ENCODE results near the gene LRIG3. TPM values are rescaled to one million over a fixed set of nuclear protein-coding genes. Genes with fewer than 3 reads are reported as not detected.

Gene LRIG3
- total and polyA plus RNA-seq, 7 donors = 2.8 to 186 (median 58.1) TPM

DNA sequence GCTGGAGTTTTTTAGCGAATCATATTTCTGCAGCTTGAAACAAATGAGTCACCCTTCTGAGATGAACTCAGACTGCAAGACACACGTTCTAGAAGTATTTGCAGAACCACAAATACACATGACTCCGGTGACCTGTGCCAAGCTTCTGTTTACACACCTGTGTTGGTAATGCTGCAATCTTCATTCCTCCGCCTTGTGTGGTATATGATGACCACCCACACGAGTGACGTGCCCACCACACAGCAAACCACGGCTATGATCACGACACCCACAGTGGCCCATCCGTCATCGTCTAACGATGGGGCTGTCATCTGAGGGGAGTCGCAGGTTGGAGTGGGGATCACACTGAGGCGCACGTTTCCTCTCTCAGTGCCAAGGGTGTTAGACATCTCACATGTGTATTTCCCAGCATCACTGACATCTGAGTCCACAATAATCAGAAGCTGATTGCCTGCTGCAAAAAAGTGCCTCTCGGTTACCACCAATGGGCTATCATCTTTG is 43.0 kb downstream of the LRIG3 start:
- peaks cover 54 to 100% (median 63%) of the 10 kb centered on the region in 4 donors for H3K36me3 ChIP-seq

GRCh38 chr12:58873496-58873895 is 46.8 kb downstream of the LRIG3 start:
- TF ChIP-seq, protein P1, sequence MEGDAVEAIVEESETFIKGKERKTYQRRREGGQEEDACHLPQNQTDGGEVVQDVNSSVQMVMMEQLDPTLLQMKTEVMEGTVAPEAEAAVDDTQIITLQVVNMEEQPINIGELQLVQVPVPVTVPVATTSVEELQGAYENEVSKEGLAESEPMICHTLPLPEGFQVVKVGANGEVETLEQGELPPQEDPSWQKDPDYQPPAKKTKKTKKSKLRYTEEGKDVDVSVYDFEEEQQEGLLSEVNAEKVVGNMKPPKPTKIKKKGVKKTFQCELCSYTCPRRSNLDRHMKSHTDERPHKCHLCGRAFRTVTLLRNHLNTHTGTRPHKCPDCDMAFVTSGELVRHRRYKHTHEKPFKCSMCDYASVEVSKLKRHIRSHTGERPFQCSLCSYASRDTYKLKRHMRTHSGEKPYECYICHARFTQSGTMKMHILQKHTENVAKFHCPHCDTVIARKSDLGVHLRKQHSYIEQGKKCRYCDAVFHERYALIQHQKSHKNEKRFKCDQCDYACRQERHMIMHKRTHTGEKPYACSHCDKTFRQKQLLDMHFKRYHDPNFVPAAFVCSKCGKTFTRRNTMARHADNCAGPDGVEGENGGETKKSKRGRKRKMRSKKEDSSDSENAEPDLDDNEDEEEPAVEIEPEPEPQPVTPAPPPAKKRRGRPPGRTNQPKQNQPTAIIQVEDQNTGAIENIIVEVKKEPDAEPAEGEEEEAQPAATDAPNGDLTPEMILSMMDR (IDR thresholded peaks at IDR 0.05) = no peak
- TF ChIP-seq POLR2AphosphoS5 (IDR thresholded peaks at IDR 0.05) = no peak
- TF ChIP-seq POLR2A (IDR thresholded peaks at IDR 0.05) = no peak
- no peak for TF ChIP-seq EP300 (IDR thresholded peaks at IDR 0.05)
- Histone ChIP-seq H3K36me3 (peaks cover 41 to 90% (median 45%) of the 10 kb centered on the region in 4 donors), H3K4me3 (no peak overlapping the region), H3K9me3 (no peaks in the 10 kb centered on the region), H3K4me1 (peaks cover 0 to 17% (median 0%) of the 10 kb centered on the region in 4 donors), H3K27ac (no peak overlapping the region), H3K27me3 (no peaks in the 10 kb centered on the region)
- WGBS, 2 donors = 88 to 90% methylated on average over 5 of the region's 5 CpGs
- intact Hi-C loops (cut with DNase I) = no loop called here
- DNase-seq = no peak

More for the DNA sequence above, 43.0 kb downstream of the LRIG3 start:
- H3K9me3 ChIP-seq = no peaks in the 10 kb centered on the region
- no peak overlapping the region for H3K4me3 ChIP-seq
- TF ChIP-seq, protein P1 (IDR thresholded peaks at IDR 0.05) = no peak
- no peak for TF ChIP-seq POLR2AphosphoS5 (IDR thresholded peaks at IDR 0.05)
- TF ChIP-seq POLR2A (IDR thresholded peaks at IDR 0.05) = no peak
- TF ChIP-seq EP300 (IDR thresholded peaks at IDR 0.05) = no peak
- 37 to 74% methylated on average over 15 of the region's 15 CpGs for WGBS, 2 donors
- H3K27ac ChIP-seq = no peak overlapping the region
- intact Hi-C loops (cut with DNase I) = no loop called here
- peaks cover 0 to 8% (median 2%) of the 10 kb centered on the region in 4 donors for H3K4me1 ChIP-seq
- H3K27me3 ChIP-seq = no peaks in the 10 kb centered on the region
- DNase-seq = no peak

DNA sequence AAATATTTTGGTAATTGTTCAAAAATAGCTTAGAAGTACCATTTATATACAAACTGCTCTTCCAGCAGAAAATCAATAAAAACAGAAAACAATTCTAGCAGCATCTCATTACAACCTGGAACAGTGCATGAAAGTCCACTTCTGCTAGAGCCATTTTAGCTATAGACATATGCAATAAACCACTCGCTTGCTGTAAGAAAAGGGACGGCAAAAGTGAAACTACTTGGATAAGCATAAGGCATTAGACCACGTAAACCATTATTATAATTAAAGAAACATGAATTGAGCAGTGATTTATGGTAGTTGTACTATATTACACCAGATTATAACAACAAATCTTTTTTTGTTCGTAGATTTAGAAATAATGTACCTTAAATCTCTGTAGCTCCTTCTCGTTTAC is 48.7 kb downstream of the LRIG3 start:
- WGBS, 2 donors = 79 to 83% methylated on average over 5 of the region's 5 CpGs
- H3K9me3 ChIP-seq = no peaks in the 10 kb centered on the region
- DNase-seq = no peak
- H3K36me3 ChIP-seq = peaks cover 27 to 71% (median 28%) of the 10 kb centered on the region in 4 donors
- TF ChIP-seq, protein P1 (IDR thresholded peaks at IDR 0.05) = no peak
- TF ChIP-seq POLR2AphosphoS5 (IDR thresholded peaks at IDR 0.05) (no peak), POLR2A (IDR thresholded peaks at IDR 0.05) (no peak), EP300 (IDR thresholded peaks at IDR 0.05) (no peak)
- H3K4me3 ChIP-seq = peak overlapping the region in 3 of 4 donors; percentile 2 to 14 (median 13)
- peaks cover 0 to 17% (median 0%) of the 10 kb centered on the region in 4 donors for H3K4me1 ChIP-seq
- peak overlapping the region in 2 of 4 donors; percentile 19 to 22 for H3K27ac ChIP-seq
- H3K27me3 ChIP-seq = no peaks in the 10 kb centered on the region
- intact Hi-C loops (cut with DNase I) = no loop called here

- WGBS, 2 donors = 57 to 58% methylated on average over 4 of the region's 4 CpGs
Observed at GRCh38 chr12:58870595-58870994, 49.7 kb downstream of the LRIG3 start.

More at GRCh38 chr12:58870595-58870994, 49.7 kb downstream of the LRIG3 start:
- TF ChIP-seq POLR2A (IDR thresholded peaks at IDR 0.05) (no peak), POLR2AphosphoS5 (IDR thresholded peaks at IDR 0.05) (no peak), EP300 (IDR thresholded peaks at IDR 0.05) (no peak)
- TF ChIP-seq, protein P1 (IDR thresholded peaks at IDR 0.05) = no peak
- H3K27me3 ChIP-seq = no peaks in the 10 kb centered on the region
- intact Hi-C loops (cut with DNase I) = no loop called here
- H3K36me3 ChIP-seq = peaks cover 20 to 69% (median 22%) of the 10 kb centered on the region in 4 donors
- H3K4me1 ChIP-seq = peaks cover 0 to 17% (median 0%) of the 10 kb centered on the region in 4 donors
- H3K4me3 ChIP-seq = no peak overlapping the region
- DNase-seq = no peak
- H3K9me3 ChIP-seq = no peaks in the 10 kb centered on the region
- H3K27ac ChIP-seq = peak overlapping the region in 2 of 4 donors; percentile 22 to 28

Data from sigmoid colon (tissue), 7 donors.